HEK293T (cell line): ENCODE results near the gene TESK2.

Experiments
- ARNT ChIP-seq: fragments of 450-650 bp; IDR thresholded peaks from 2 replicates; pipeline ENCODE4 v1.6.1; 2017; ENCODE audit warnings: mild to moderate bottlenecking
- BHLHE40 ChIP-seq: fragments of 450-650 bp; IDR thresholded peaks from 2 replicates; pipeline ENCODE4 v1.6.1; 2016; ENCODE audit warnings: mild to moderate bottlenecking, moderate library complexity, borderline replicate concordance
- FOXA1 ChIP-seq: fragments of 450-650 bp; IDR thresholded peaks from 2 replicates; pipeline ENCODE4 v1.6.1; 2016; ENCODE audit warnings: mild to moderate bottlenecking
- FOXK2 ChIP-seq: fragments of 450-650 bp; IDR thresholded peaks from 2 replicates; pipeline ENCODE4 v1.6.1; 2016; ENCODE audit warnings: mild to moderate bottlenecking
- FOXM1 ChIP-seq: fragments of 450-650 bp; IDR thresholded peaks from 2 replicates; pipeline ENCODE4 v1.6.1; 2017; ENCODE audit warnings: mild to moderate bottlenecking, borderline replicate concordance
- HDGF ChIP-seq: fragments of 450-650 bp; IDR thresholded peaks from 2 replicates; pipeline ENCODE4 v1.6.1; 2017; ENCODE audit warnings: antibody characterized with exemption, borderline replicate concordance
- L3MBTL2 ChIP-seq: fragments of 450-650 bp; conservative IDR thresholded peaks from 2 replicates; pipeline ENCODE4 v1.6.1; 2016; ENCODE audit warnings: mild to moderate bottlenecking
- NFRKB ChIP-seq: fragments of 450-650 bp; IDR thresholded peaks from 2 replicates; pipeline ENCODE4 v1.6.1; 2016; ENCODE audit warnings: mild to moderate bottlenecking, moderate library complexity
- SP1 ChIP-seq: fragments of 450-650 bp; IDR thresholded peaks from 2 replicates; pipeline ENCODE4 v1.6.1; 2017
- SUZ12 ChIP-seq: fragments of 450-650 bp; IDR thresholded peaks from 2 replicates; pipeline ENCODE4 v1.6.1; 2016; ENCODE audit warnings: mild to moderate bottlenecking
- TARDBP ChIP-seq: fragments of 450-650 bp; IDR thresholded peaks from 2 replicates; pipeline ENCODE4 v1.6.1; 2016
- ZNF384 ChIP-seq: fragments of 450-650 bp; IDR thresholded peaks from 2 replicates; pipeline ENCODE4 v1.6.1; 2016
- TF ChIP-seq, protein P1 (sequence below): fragments of 450-650 bp; IDR thresholded peaks from 2 replicates; pipeline ENCODE4 v1.6.1; 2016

DNA sequence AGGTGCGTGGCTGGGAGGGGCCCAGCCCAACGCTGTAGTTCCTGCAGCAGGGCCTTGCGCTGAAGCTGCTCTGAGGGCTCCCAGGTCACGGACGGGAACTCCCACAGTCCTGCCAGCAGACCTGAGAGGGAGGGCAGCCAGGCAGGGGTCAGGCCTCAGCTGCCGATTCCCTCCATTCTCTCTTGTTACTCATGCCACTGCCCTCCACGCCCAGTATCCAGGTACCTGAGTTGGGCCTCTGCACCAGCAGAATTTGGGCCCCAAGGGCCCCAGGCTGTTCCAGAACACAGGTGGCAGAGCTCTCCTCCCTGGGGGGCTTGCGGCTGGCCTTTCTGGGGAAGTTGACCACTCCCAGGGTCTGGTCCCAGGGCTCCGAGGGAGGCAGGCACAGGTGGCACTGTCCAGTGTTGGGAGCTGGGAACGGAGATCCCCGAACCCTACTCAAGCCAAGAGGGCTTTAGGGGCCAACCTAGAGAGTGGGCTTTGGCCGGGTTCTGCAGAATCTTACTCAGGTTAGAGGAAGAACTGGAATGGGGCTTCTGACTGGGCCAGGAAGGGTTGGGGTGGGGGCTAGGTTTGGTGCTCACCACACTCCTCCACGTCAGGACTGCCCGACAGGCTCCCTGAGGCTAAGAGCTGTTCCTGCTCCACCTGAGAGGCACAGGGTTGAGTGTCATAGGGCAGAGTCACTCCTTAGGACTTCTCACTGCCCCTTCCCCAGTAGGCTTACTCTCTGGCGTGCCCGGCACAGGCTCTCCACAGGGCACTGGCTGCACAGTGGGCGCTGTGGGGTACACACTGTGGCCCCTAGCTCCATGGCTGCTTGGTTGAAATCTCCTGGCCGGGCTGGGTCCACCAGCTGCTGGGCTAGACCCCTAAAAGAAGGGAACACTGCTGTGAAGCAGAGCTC is 159.3 kb downstream of the TESK2 start:
- TF ChIP-seq, protein P1, sequence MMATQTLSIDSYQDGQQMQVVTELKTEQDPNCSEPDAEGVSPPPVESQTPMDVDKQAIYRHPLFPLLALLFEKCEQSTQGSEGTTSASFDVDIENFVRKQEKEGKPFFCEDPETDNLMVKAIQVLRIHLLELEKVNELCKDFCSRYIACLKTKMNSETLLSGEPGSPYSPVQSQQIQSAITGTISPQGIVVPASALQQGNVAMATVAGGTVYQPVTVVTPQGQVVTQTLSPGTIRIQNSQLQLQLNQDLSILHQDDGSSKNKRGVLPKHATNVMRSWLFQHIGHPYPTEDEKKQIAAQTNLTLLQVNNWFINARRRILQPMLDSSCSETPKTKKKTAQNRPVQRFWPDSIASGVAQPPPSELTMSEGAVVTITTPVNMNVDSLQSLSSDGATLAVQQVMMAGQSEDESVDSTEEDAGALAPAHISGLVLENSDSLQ, result no peak
- TF ChIP-seq SP1, result no peak
- no peak for TF ChIP-seq HDGF
- no peak for TF ChIP-seq FOXA1
- TF ChIP-seq FOXM1, result no peak
- no peak for TF ChIP-seq TARDBP
- TF ChIP-seq NFRKB, result no peak
- TF ChIP-seq BHLHE40, result no peak
- TF ChIP-seq L3MBTL2, result no peak
- no peak for TF ChIP-seq SUZ12
- TF ChIP-seq ZNF384, result no peak
- no peak for TF ChIP-seq ARNT
- no peak for TF ChIP-seq FOXK2
